ENCODE data around the gene GLDC.
"Not testable (repeated sequence)": the region's sequence is repeated elsewhere in the genome, so short reads cannot be mapped to it uniquely, and the experiment has no call there.

Gene GLDC

DNA sequence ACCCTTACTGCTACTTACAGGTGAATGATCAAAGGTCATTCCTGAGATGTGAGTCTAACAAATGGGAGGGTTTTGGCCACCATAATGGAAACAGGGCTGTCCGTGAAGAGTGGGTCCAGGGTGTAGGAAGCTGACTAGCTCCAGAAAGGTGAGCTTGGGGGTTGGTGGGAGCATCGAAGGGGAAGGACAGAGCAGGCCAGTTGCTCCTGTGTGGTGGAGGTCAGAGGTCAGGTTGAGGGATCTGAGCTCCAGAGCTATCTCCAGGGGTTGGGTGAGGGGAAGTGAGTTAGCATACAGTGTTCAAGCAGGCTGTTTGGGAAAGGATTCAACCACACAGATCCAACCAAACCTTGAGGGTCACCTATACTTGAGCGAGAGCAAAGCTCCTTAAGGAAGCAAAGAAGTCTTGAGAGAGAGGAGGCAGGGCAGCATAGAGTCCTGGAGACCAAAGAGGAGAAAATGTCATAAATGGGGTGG, 18.7 kb upstream of the GLDC start:
- no peak for DNase-seq (ENCODE audit: low read depth)

DNA sequence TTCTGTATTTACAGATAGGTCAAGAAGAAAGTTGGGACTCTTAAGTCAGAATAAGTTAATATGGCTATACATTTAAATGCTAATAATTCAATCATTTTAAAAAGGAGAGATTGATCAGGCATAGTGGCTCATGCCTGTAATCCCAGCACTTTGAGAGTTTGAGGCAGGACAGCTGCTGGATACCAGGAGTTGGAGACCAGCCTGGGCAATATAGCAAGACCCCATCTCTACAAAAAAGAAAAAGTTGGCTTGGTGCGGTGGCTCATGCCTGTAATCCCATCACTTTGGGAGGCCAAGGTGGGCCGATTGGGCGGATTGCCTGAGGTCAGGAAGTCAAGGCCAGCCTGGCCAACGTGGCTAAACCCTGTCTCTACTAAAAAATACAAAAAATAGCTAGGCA, 15.0 kb upstream of the GLDC start:
- DNase-seq (ENCODE audit: low read depth) = no peak

DNA sequence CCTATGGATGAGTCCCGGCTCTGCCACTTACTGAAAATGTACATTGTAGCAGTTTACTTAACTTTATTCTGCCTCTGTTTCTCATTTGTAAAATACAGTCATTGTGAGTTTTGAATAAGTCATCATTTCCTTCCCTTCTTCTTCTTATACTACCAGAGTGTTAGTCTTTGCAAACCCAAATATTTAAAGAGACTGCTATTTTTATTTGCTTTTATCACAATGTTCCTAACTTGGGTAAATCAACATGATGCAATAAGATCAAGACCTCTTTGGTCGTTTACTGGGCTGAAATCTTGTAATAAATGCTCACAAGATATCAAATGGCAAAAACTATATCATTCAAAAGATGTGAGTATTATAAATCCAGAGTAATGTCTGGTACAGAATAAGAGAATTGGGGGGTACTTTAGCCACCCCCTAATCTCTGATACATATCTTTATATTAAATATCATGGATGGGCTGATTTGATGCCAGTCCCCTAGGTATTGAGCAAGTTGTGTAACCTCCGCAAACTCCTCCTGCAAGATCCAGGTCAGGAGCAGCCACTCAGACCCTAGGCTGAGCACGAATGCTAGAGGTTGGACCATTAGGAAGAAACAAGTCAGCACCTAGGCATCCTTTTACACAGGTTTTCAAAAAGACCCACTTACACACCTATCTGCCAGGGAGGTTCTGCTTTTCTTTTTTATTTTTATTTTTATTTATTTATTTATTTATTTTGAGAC, 13.3 kb upstream of the GLDC start:
- DNase-seq (ENCODE audit: low read depth) = no peak

GRCh38 chr9:6656614-6657300, 11.2 kb upstream of the GLDC start:
- DNase-seq (ENCODE audit: low read depth) = no peak

GRCh38 chr9:6655036-6655435, 9.5 kb upstream of the GLDC start:
- no peak for DNase-seq (ENCODE audit: low read depth)

DNA sequence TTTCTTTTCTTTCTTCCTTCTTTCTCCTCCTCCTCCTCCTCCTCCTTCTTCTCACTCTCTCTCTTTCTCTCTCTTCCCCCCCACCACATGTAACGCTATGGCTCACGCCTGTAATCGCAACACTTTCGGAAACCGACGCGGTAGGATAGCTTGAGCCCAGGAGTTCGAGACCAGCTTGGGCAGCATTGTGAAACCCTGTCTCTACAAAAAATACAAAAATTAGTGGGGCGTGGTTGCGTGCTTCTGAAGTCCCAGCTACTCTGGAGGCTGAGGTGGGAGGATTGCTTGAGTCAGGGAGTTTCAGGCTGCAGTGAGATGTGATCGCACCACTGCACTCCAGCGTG, 736 bp upstream of the GLDC start:
- DNase-seq (ENCODE audit: low read depth) = no peak

- DNase-seq (ENCODE audit: low read depth) = not testable (repeated sequence)
These were observed 499 bp downstream of the GLDC start for GRCh38 chr9:6645105-6645354.

DNA sequence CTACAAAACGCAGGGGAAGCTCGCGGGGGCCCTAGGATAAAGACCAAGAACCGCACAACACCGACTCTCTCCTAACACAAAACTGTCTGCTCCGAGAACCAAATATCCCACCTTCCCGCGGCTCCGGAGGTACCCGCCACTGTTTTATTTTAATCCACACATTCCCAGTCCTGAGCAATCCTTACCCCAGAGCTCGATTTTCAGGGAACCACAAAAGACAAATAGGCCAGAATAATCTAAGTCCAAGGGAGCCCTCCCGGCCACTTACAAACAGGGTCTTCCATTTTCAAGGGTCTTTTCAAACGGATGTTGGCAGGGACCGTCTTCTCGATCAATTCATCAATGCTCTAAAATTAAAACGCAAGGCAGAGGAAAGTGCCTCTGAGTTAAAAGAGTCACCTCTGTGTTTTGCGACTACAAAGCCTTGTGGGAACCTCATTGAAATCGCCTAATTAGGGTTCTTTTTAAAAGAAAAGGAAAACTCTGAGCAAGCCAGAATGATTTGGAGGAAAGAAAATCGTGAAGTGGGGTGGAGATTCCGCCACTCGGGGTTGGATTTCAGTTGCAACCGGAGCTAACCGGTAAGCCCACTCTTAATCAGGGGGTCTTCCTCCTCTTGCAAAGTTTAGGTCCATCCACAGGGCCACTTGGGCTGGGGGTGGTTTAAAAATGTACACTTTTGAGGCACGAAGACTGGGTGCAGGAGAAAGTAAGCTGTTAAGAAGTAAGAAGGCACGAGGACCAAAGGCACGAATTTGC, 1.0 kb downstream of the GLDC start:
- no peak for DNase-seq (ENCODE audit: low read depth)

- DNase-seq (ENCODE audit: low read depth) = no peak
These were observed 3.6 kb downstream of the GLDC start for GRCh38 chr9:6641961-6642360.

GRCh38 chr9:6641561-6641960, 4.0 kb downstream of the GLDC start:
- DNase-seq (ENCODE audit: low read depth) = no peak

- DNase-seq (ENCODE audit: low read depth) = no peak
These were observed 4.5 kb downstream of the GLDC start for GRCh38 chr9:6641056-6641455.

GRCh38 chr9:6640268-6641051, 5.1 kb downstream of the GLDC start:
- DNase-seq (ENCODE audit: low read depth) = no peak

GRCh38 chr9:6639622-6640021, 5.9 kb downstream of the GLDC start:
- no peak for DNase-seq (ENCODE audit: low read depth)

DNA sequence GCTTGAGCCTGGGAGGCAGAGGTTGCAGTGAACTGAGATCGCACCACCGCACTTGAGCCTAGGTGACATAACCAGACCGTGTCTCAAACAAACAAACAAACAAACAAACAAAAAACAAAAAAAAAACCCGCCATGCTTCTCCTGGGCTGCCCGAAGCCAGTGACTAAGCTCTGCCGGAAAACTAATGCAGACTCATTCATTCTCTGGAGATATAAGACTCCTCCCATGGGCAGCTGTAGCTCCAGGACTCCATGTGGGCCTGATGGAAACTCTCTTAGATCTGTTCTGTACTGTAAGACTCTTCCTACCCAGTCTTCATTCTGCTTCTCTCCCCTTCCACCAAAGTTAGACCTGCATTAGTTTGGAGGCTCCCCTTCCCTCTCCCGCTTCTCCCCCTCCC, 11.1 kb downstream of the GLDC start:
- DNase-seq (ENCODE audit: low read depth) = no peak

- no peak for DNase-seq (ENCODE audit: low read depth)
These were observed 12.2 kb downstream of the GLDC start for GRCh38 chr9:6633378-6633777.

DNA sequence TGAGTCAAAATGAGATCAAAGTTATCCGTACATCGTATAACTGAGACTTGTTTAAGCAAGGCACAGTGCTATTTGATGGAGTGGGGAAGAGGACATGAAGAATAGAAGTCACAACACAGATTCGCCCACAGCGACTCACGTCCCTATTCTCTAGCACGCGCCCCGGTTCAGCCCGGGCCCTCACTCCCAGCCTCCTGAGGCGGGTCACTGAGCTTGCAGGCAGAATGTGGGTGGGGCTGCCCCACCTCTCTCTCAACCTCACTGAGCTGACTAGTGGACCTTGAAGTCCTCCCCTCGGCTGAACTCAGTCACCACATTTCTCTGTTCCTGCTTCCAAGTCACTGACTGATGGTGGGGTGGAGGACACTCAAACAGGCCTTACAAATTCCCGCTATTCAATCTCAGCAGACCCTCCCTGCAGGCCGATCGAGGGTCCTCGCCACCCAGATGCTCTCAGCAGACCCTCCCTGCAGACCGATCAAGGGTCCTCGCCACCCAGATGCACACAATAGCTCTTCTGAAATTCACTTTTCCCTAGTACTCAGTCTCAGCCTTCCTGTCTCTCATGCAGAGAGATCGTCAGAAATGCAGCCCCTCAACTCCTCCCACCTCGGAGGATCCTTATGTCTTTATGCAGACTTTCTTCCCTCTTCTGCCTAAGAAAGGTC, 12.9 kb downstream of the GLDC start:
- DNase-seq (ENCODE audit: low read depth) = no peak

DNA sequence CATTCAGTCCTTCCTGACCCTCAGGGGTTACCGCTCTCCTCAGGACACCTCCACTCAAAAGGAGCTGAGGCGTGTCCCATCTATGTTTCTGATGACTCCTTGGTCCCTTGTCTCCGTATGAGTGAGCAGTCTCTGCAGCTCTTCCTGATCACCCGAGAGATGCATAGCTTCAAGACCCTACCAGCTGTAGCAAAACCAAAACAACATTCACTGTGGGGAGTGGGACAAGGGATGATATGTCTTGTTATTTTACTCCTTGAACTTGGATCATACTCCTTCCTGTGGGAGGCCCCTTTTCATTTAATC, 14.4 kb downstream of the GLDC start:
- DNase-seq (ENCODE audit: low read depth) = no peak

DNA sequence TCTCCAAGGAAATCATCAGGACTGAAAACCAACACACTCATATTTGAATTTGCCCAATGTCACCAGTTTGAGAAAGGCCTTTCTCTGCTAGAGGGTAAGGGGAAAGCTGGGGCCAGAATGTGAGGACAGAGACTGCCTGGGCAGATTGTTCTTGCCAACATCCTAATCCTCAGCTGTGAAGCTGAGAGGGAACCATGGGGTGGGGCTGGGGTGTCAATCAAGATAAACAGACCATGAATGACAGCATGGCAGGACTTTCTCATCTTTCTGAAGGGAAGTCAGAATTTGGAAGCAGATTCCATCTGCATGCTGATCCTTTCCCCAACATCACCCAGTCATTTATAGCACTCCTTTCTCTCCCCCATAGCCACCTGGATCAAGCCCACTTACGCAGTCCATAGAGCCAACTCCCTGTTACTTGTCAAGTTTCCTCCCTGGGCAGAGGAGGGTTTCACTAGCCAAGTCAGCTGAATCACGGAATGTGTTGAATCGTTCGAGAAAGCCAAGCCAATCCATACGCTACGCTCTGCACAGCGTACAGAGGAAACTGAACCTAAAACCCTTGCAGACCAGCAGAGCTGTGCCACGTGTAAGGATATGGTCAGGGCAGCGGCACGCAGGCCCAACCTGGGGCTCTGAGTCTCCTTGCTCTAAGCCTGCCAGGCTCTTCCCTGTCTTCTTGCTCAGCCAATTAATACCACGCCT, 14.9 kb downstream of the GLDC start:
- DNase-seq (ENCODE audit: low read depth) = no peak

DNA sequence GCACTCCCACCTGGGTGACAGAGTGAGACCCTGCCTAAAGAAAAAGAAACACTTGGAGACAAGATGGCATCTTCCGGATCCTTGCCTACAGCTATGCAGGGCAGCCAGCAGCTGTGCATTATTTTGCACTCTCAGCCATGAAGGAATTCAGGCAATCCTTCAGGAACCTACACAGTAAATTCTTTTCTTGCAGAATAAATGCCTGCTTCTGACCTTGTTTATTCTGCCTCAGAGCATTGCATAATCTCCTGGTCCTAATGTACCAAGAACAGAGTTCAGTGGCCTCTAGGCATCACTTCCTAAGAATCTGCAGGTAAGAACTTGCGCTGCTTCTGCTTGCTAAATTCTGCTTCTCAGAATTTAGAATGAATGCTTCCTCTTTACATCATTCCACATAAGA, 16.8 kb downstream of the GLDC start:
- DNase-seq (ENCODE audit: low read depth) = no peak

DNA sequence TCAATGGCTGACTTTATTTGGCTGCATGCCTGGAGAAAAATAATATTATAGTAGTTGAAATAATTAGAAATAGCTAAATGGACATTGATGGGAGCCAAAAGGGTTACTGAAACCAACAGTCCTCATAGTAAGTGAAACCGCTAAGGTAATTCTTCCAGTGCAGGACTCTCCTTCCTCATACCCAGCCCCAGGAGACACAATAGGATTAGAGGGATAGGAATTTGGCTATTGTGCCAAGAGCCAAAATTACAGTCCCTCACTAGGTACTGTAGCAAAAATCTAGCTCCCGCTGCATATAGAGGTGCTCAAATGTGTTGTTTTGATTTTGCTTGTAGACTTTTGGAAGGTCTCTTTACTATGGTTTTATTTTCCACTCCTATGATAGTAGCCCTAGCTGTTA, 20.2 kb downstream of the GLDC start:
- DNase-seq (ENCODE audit: low read depth) = no peak

- DNase-seq (ENCODE audit: low read depth) = not testable (repeated sequence)
These were observed 22.7 kb downstream of the GLDC start for GRCh38 chr9:6622784-6623183.

DNA sequence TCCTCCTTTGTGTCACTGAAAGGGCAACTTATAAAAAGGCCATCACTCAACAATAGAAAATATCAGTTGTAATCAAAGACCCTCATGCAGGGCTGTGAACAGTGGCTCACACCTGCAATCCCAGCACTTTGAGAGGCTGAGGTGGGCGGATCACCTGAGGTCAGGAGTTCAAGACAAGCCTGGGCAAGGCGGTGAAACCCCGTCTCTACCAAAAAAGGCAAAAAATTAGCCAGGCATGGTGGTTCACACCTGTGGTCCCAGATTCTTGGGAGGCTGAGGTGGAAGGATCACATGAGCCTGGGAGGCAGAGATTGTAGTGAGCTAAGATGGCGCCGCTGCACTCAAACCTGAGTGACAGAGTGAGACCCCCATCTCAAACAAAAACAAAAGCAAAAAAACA, 24.7 kb downstream of the GLDC start:
- no peak for DNase-seq (ENCODE audit: low read depth)
